ENCODE data around the gene GGCT. TPM values are rescaled to one million over a fixed set of nuclear protein-coding genes. Genes with fewer than 3 reads are reported as not detected.
"Not testable (repeated sequence)": the region's sequence is repeated elsewhere in the genome, so short reads cannot be mapped to it uniquely, and the experiment has no call there.

Gene GGCT
- total and polyA plus RNA-seq, 8 donors = 41.9 to 68.4 (median 61.2) TPM

GRCh38 chr7:30543813-30544525 lies 39.3 kb upstream of the GGCT start:
- TF ChIP-seq CTCF (IDR thresholded peaks at IDR 0.05) = no peak
- DNase-seq (no peak), ATAC-seq (no peak)
- Histone ChIP-seq H3K4me3 (no peak overlapping the region), H3K9me3 (no peaks in the 10 kb centered on the region), H3K27me3 (no peaks in the 10 kb centered on the region), H3K27ac (no peak overlapping the region), H3K4me1 (peaks cover 2 to 6% of the 10 kb centered on the region in 2 donors), H3K36me3 (peaks cover 0 to 28% of the 10 kb centered on the region in 2 donors)
- intact Hi-C loops (cut with DNase I) = no loop called here

- intact Hi-C loops (cut with DNase I); H3K27ac ChIP-seq; ATAC-seq; H3K4me3 ChIP-seq; H3K27me3 ChIP-seq; H3K4me1 ChIP-seq; H3K9me3 ChIP-seq; DNase-seq: not testable (repeated sequence)
- H3K36me3 ChIP-seq = peaks cover 0 to 30% of the 10 kb centered on the region in 2 donors
Measured at GRCh38 chr7:30543115-30543514, 38.5 kb upstream of the GGCT start.

GRCh38 chr7:30533886-30534285 lies 29.3 kb upstream of the GGCT start:
- no peaks in the 10 kb centered on the region for H3K4me1 ChIP-seq
- no peak for ATAC-seq
- no peak overlapping the region for H3K27ac ChIP-seq
- H3K4me3 ChIP-seq = no peak overlapping the region
- H3K36me3 ChIP-seq = peaks cover 0 to 21% of the 10 kb centered on the region in 2 donors
- DNase-seq = no peak
- no peaks in the 10 kb centered on the region for H3K27me3 ChIP-seq
- no peak for TF ChIP-seq CTCF (IDR thresholded peaks at IDR 0.05)
- no peaks in the 10 kb centered on the region for H3K9me3 ChIP-seq
- intact Hi-C loops (cut with DNase I) = no loop called here

- Histone ChIP-seq H3K9me3 (no peaks in the 10 kb centered on the region), H3K4me1 (no peaks in the 10 kb centered on the region), H3K27ac (no peak overlapping the region), H3K4me3 (no peak overlapping the region), H3K27me3 (no peaks in the 10 kb centered on the region), H3K36me3 (peaks cover 0 to 3% of the 10 kb centered on the region in 2 donors)
- intact Hi-C loops (cut with DNase I) = no loop called here
- no peak for DNase-seq
- TF ChIP-seq CTCF (IDR thresholded peaks at IDR 0.05) = no peak
- no peak for ATAC-seq
Measured at GRCh38 chr7:30531286-30531685, 26.7 kb upstream of the GGCT start.

- TF ChIP-seq CTCF (IDR thresholded peaks at IDR 0.05) = no peak
- no peaks in the 10 kb centered on the region for H3K27me3 ChIP-seq
- H3K27ac ChIP-seq = no peak overlapping the region
- H3K9me3 ChIP-seq = no peaks in the 10 kb centered on the region
- H3K36me3 ChIP-seq = no peaks in the 10 kb centered on the region
- ATAC-seq (no peak), DNase-seq (no peak)
- no peak overlapping the region for H3K4me3 ChIP-seq
- intact Hi-C loops (cut with DNase I) = no loop called here
- no peaks in the 10 kb centered on the region for H3K4me1 ChIP-seq
Measured at GRCh38 chr7:30530373-30530772, 25.7 kb upstream of the GGCT start.

- Histone ChIP-seq H3K36me3 (no peaks in the 10 kb centered on the region), H3K4me1 (no peaks in the 10 kb centered on the region), H3K4me3 (no peak overlapping the region), H3K27me3 (no peaks in the 10 kb centered on the region), H3K27ac (no peak overlapping the region), H3K9me3 (no peaks in the 10 kb centered on the region)
- DNase-seq (no peak), ATAC-seq (no peak)
- intact Hi-C loops (cut with DNase I) = no loop called here
- no peak for TF ChIP-seq CTCF (IDR thresholded peaks at IDR 0.05)
Measured at GRCh38 chr7:30528779-30529178, 24.1 kb upstream of the GGCT start.

- H3K4me3 ChIP-seq; DNase-seq; H3K27ac ChIP-seq; H3K36me3 ChIP-seq; ATAC-seq; intact Hi-C loops (cut with DNase I); H3K4me1 ChIP-seq; H3K27me3 ChIP-seq; H3K9me3 ChIP-seq: not testable (repeated sequence)
Measured at GRCh38 chr7:30527297-30527696, 22.7 kb upstream of the GGCT start.
